Hindlimb muscle (tissue), 1 donor: Measurements from ENCODE around the gene UNC13D. TPM values are rescaled to one million over a fixed set of nuclear protein-coding genes. Genes with fewer than 3 reads are reported as not detected.

ENCODE experiments used
- DNase-seq: peaks from one replicate; pipeline ENCODE4 v3.0.0-alpha.2; 2013
- polyA plus RNA-seq: library from polyadenylated mRNA; unstranded; fragments of 120-200 nt; gene quantifications from one replicate; pipeline ENCODE4 v1.2.1, GENCODE V29; 2013; ENCODE audit not compliant: insufficient read length

The UNC13D gene
- polyA plus RNA-seq, 1 donor: 6.2 TPM

- no peak for DNase-seq
These were observed 5.5 kb upstream of the UNC13D start for GRCh38 chr17:75849724-75850123.

- DNase-seq: no peak
These were observed 5.1 kb upstream of the UNC13D start for GRCh38 chr17:75849279-75849646.

GRCh38 chr17:75848523-75849278 lies 4.5 kb upstream of the UNC13D start:
- peak; percentile 41 for DNase-seq

GRCh38 chr17:75847614-75848522 lies 3.7 kb upstream of the UNC13D start:
- no peak for DNase-seq

GRCh38 chr17:75846692-75847613 lies 2.7 kb upstream of the UNC13D start:
- DNase-seq: no peak

GRCh38 chr17:75845933-75846691 lies 1.9 kb upstream of the UNC13D start:
- DNase-seq: no peak

GRCh38 chr17:75845058-75845711 lies 981 bp upstream of the UNC13D start:
- peak; percentile 36 for DNase-seq

GRCh38 chr17:75844530-75845057 lies 390 bp upstream of the UNC13D start:
- no peak for DNase-seq

GRCh38 chr17:75842963-75843576 lies 1.1 kb downstream of the UNC13D start:
- DNase-seq: no peak

- no peak for DNase-seq
These were observed 1.8 kb downstream of the UNC13D start for GRCh38 chr17:75842411-75842810.

GRCh38 chr17:75840799-75841164 lies 3.4 kb downstream of the UNC13D start:
- DNase-seq: no peak

- DNase-seq: no peak
These were observed 4.0 kb downstream of the UNC13D start for GRCh38 chr17:75839942-75840798.

- no peak for DNase-seq
These were observed 5.8 kb downstream of the UNC13D start for GRCh38 chr17:75838410-75838809.

GRCh38 chr17:75837899-75838298 lies 6.3 kb downstream of the UNC13D start:
- DNase-seq: no peak

- DNase-seq: no peak
These were observed 7.6 kb downstream of the UNC13D start for GRCh38 chr17:75836605-75837004.

- DNase-seq: no peak
These were observed 8.6 kb downstream of the UNC13D start for GRCh38 chr17:75835654-75835987.

- DNase-seq: peak; percentile 44
These were observed 9.1 kb downstream of the UNC13D start for GRCh38 chr17:75834928-75835653.

- peak; percentile 60 for DNase-seq
These were observed 9.8 kb downstream of the UNC13D start for GRCh38 chr17:75834279-75834920.
